ENCODE measurements around the gene NRP2. TPM values are rescaled to one million over a fixed set of nuclear protein-coding genes. Genes with fewer than 3 reads are reported as not detected.
A peak's percentile ranks its signal among the peaks of the same experiment; 100 is the strongest.

Gene NRP2
- total RNA-seq, 1 donor from 2014 or later, result 90.3 TPM

GRCh38 chr2:205726506-205726905 lies 44.2 kb downstream of the NRP2 start:
- H3K4me3 Mint-ChIP-seq, result no peak overlapping the region
- TF ChIP-seq, protein P1, sequence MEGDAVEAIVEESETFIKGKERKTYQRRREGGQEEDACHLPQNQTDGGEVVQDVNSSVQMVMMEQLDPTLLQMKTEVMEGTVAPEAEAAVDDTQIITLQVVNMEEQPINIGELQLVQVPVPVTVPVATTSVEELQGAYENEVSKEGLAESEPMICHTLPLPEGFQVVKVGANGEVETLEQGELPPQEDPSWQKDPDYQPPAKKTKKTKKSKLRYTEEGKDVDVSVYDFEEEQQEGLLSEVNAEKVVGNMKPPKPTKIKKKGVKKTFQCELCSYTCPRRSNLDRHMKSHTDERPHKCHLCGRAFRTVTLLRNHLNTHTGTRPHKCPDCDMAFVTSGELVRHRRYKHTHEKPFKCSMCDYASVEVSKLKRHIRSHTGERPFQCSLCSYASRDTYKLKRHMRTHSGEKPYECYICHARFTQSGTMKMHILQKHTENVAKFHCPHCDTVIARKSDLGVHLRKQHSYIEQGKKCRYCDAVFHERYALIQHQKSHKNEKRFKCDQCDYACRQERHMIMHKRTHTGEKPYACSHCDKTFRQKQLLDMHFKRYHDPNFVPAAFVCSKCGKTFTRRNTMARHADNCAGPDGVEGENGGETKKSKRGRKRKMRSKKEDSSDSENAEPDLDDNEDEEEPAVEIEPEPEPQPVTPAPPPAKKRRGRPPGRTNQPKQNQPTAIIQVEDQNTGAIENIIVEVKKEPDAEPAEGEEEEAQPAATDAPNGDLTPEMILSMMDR (conservative IDR thresholded peaks at IDR 0.05), result no peak
- H3K4me1 Mint-ChIP-seq, result peaks cover 79% of the 10 kb centered on the region
- no peak for DNase-seq (ENCODE audit: low read depth, low spot score)
- H3K27ac Mint-ChIP-seq (ENCODE audit: unreplicated experiment), result peak overlapping the region; percentile 29
- H3K9me3 Mint-ChIP-seq, result no peaks in the 10 kb centered on the region
- H3K36me3 Mint-ChIP-seq (ENCODE audit: low read depth), result peaks cover 45% of the 10 kb centered on the region
- H3K27me3 Mint-ChIP-seq (ENCODE audit: low read depth), result peaks cover 10% of the 10 kb centered on the region

GRCh38 chr2:205727174-205727573 lies 44.9 kb downstream of the NRP2 start:
- H3K4me1 Mint-ChIP-seq, result peaks cover 73% of the 10 kb centered on the region
- no peak overlapping the region for H3K4me3 Mint-ChIP-seq
- H3K27ac Mint-ChIP-seq (ENCODE audit: unreplicated experiment), result no peak overlapping the region
- H3K27me3 Mint-ChIP-seq (ENCODE audit: low read depth), result peaks cover 6% of the 10 kb centered on the region
- TF ChIP-seq, protein P1 (conservative IDR thresholded peaks at IDR 0.05), result no peak
- peaks cover 46% of the 10 kb centered on the region for H3K36me3 Mint-ChIP-seq (ENCODE audit: low read depth)
- DNase-seq (ENCODE audit: low read depth, low spot score), result no peak
- no peaks in the 10 kb centered on the region for H3K9me3 Mint-ChIP-seq

DNA sequence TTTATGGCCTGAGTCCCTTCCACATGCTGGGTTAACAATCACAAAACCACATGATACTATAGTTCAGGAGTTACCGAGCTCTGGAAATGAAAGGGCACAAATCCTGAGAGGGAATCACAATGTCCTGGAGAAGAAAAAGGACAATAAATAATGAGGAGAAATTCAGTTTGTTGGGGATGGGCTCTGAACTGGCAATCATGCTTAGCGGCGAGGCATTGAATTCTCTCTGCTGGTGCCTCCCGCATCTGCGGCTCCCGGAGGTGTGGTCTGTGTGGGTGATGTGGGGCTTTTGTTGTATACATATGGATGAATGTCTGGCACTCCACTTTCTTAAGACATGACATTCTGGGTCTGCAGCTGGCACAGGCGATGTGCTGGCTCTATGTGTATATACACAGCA lies 46.1 kb downstream of the NRP2 start:
- H3K4me1 Mint-ChIP-seq, result peaks cover 69% of the 10 kb centered on the region
- H3K4me3 Mint-ChIP-seq, result peak overlapping the region; percentile 11
- no peaks in the 10 kb centered on the region for H3K9me3 Mint-ChIP-seq
- no peak overlapping the region for H3K27ac Mint-ChIP-seq (ENCODE audit: unreplicated experiment)
- peaks cover 49% of the 10 kb centered on the region for H3K36me3 Mint-ChIP-seq (ENCODE audit: low read depth)
- DNase-seq (ENCODE audit: low read depth, low spot score), result no peak
- H3K27me3 Mint-ChIP-seq (ENCODE audit: low read depth), result peaks cover 6% of the 10 kb centered on the region
- TF ChIP-seq, protein P1 (conservative IDR thresholded peaks at IDR 0.05), result no peak

- H3K9me3 Mint-ChIP-seq, result no peaks in the 10 kb centered on the region
- peaks cover 6% of the 10 kb centered on the region for H3K27me3 Mint-ChIP-seq (ENCODE audit: low read depth)
- DNase-seq (ENCODE audit: low read depth, low spot score), result no peak
- H3K36me3 Mint-ChIP-seq (ENCODE audit: low read depth), result peaks cover 39% of the 10 kb centered on the region
- peaks cover 76% of the 10 kb centered on the region for H3K4me1 Mint-ChIP-seq
- H3K27ac Mint-ChIP-seq (ENCODE audit: unreplicated experiment), result peak overlapping the region; percentile 81
- no peak overlapping the region for H3K4me3 Mint-ChIP-seq
- TF ChIP-seq, protein P1 (conservative IDR thresholded peaks at IDR 0.05), result no peak
Measured at GRCh38 chr2:205730191-205730590, 47.9 kb downstream of the NRP2 start.

- no peak overlapping the region for H3K27ac Mint-ChIP-seq (ENCODE audit: unreplicated experiment)
- TF ChIP-seq, protein P1 (conservative IDR thresholded peaks at IDR 0.05), result no peak
- H3K4me1 Mint-ChIP-seq, result peaks cover 68% of the 10 kb centered on the region
- DNase-seq (ENCODE audit: low read depth, low spot score), result no peak
- H3K36me3 Mint-ChIP-seq (ENCODE audit: low read depth), result peaks cover 33% of the 10 kb centered on the region
- no peaks in the 10 kb centered on the region for H3K9me3 Mint-ChIP-seq
- H3K27me3 Mint-ChIP-seq (ENCODE audit: low read depth), result peaks cover 6% of the 10 kb centered on the region
- H3K4me3 Mint-ChIP-seq, result peak overlapping the region; percentile 24
Measured at GRCh38 chr2:205730701-205731582, 48.6 kb downstream of the NRP2 start.

All from neural crest cell (in vitro differentiated cells).